CD14-positive monocyte (primary cell): ENCODE results near the gene PNPLA7. TPM values are rescaled to one million over a fixed set of nuclear protein-coding genes. Genes with fewer than 3 reads are reported as not detected.

Source experiments
- DNase-seq, 3 donors: peaks; one replicate each; pipeline ENCODE4 v3.0.0-alpha.2; 2011 to 2022
- H2AFZ ChIP-seq: 2 replicates; pipeline ENCODE4 v1.6.0; 2012; ENCODE audit warnings: mild to moderate bottlenecking, low read depth, low read length, inconsistent platforms; ENCODE audit not compliant: insufficient read depth, poor library complexity, severe bottlenecking
- H3K27ac ChIP-seq, 2 donors: 1 replicate in 1 of 2; 2 replicates in 1 of 2; pipeline ENCODE4 v1.5.1; 2012 to 2013; ENCODE audit warnings: low read length in 2 of 2, control low read depth in 1 of 2, inconsistent platforms in 1 of 2, low read depth in 1 of 2, mild to moderate bottlenecking in 1 of 2
- H3K27me3 ChIP-seq, 2 donors: one replicate each; pipeline versions ENCODE4 v1.6.0 to v1.6.1; 2011 to 2013; ENCODE audit warnings: low read length in 2 of 2; ENCODE audit not compliant: control insufficient read depth in 2 of 2, insufficient read depth in 2 of 2
- H3K36me3 ChIP-seq, 2 donors: replicated peaks in 1 of 2; 1 replicate in 1 of 2; 2 replicates in 1 of 2; pipeline versions ENCODE4 v1.5.1 to v1.6.1; 2012 to 2013; ENCODE audit warnings: low read length in 2 of 2, control low read depth in 1 of 2, inconsistent platforms in 1 of 2, mild to moderate bottlenecking in 1 of 2; ENCODE audit not compliant: insufficient read depth in 2 of 2, control insufficient read depth in 1 of 2
- H3K4me1 ChIP-seq, 2 donors: 1 replicate in 1 of 2; 2 replicates in 1 of 2; pipeline versions ENCODE4 v1.5.1 to v1.6.1; 2012 to 2013; ENCODE audit warnings: low read length in 2 of 2, control low read depth in 1 of 2, inconsistent platforms in 1 of 2, mild to moderate bottlenecking in 1 of 2, moderate library complexity in 1 of 2; ENCODE audit not compliant: insufficient read depth in 2 of 2, control insufficient read depth in 1 of 2
- H3K4me2 ChIP-seq: replicated peaks from 2 replicates; pipeline ENCODE3; 2012; ENCODE audit warnings: low read length, moderate library complexity, mild to moderate bottlenecking; ENCODE audit not compliant: poor library complexity, severe bottlenecking; ENCODE audit errors: extremely low read depth
- H3K4me3 ChIP-seq, 3 experiments: fragments of 200-600 bp in 1 of 3; sonication (generic) in 1 of 3; replicated peaks in 1 of 3; 1 replicate in 2 of 3; 2 replicates in 1 of 3; pipeline ENCODE4 v1.5.1; 2011 to 2013; ENCODE audit warnings: low read length in 3 of 3, mild to moderate bottlenecking in 3 of 3, control low read depth in 2 of 3, low read depth in 2 of 3, inconsistent platforms in 1 of 3, moderate library complexity in 1 of 3
- H3K79me2 ChIP-seq: 2 replicates; pipeline ENCODE4 v1.6.0; 2012; ENCODE audit warnings: mild to moderate bottlenecking, control low read depth, inconsistent platforms, low read length, moderate library complexity; ENCODE audit not compliant: insufficient read depth
- H3K9ac ChIP-seq: 2 replicates; pipeline ENCODE4 v1.6.0; 2017; ENCODE audit warnings: low read length, mild to moderate bottlenecking; ENCODE audit not compliant: insufficient read depth, poor library complexity, severe bottlenecking
- H3K9me3 ChIP-seq, 2 donors: replicated peaks in 1 of 2; 1 replicate in 1 of 2; 2 replicates in 1 of 2; pipeline versions ENCODE4 v1.5.1 to v1.6.1; 2012 to 2013; ENCODE audit warnings: low read length in 2 of 2, control low read depth in 1 of 2; ENCODE audit not compliant: control insufficient read depth in 1 of 2, insufficient read depth in 1 of 2
- H4K20me1 ChIP-seq: 2 replicates; pipeline ENCODE4 v1.6.0; 2012; ENCODE audit warnings: mild to moderate bottlenecking, low read length, control low read depth, moderate library complexity; ENCODE audit not compliant: insufficient read depth
- H3K27ac Mint-ChIP-seq, 7 donors: one replicate each; pipeline ENCODE4 v1.8.0; 2020; ENCODE audit warnings: mild to moderate bottlenecking in 7 of 7, mixed read lengths in 7 of 7, moderate library complexity in 6 of 7, inconsistent platforms in 2 of 7
- H3K27me3 Mint-ChIP-seq, 3 donors: one replicate each; pipeline ENCODE4 v1.8.0; 2021 to 2022; ENCODE audit warnings: low read depth in 3 of 3, mild to moderate bottlenecking in 3 of 3, mixed read lengths in 3 of 3, moderate library complexity in 3 of 3, inconsistent platforms in 1 of 3
- H3K36me3 Mint-ChIP-seq, 2 donors: one replicate each; pipeline ENCODE4 v1.8.0; 2020; ENCODE audit warnings: mixed read lengths in 2 of 2, inconsistent platforms in 1 of 2, mild to moderate bottlenecking in 1 of 2
- H3K4me1 Mint-ChIP-seq: one replicate; pipeline ENCODE4 v1.8.0; 2020; ENCODE audit warnings: mild to moderate bottlenecking, mixed read lengths
- H3K4me3 Mint-ChIP-seq, 2 donors: one replicate each; pipeline ENCODE4 v1.8.0; 2020; ENCODE audit warnings: mild to moderate bottlenecking in 2 of 2, mixed read lengths in 2 of 2, moderate library complexity in 1 of 2
- H3K9me3 Mint-ChIP-seq, 7 donors: one replicate each; pipeline ENCODE4 v1.8.0; 2020 to 2022; ENCODE audit warnings: mixed read lengths in 7 of 7, mild to moderate bottlenecking in 6 of 7, moderate library complexity in 6 of 7, inconsistent platforms in 2 of 7
- WGBS: methylation state at CpG from one replicate; pipeline ENCODE4 v1.1.5; 2013; ENCODE audit warnings: missing lambda C conversion rate; ENCODE audit not compliant: insufficient coverage; 5-methylcytosine and 5-hydroxymethylcytosine counted together
- intact Hi-C, 2 donors: fragments of 100-400 bp; cut with micrococcal nuclease; formaldehyde crosslinking; loops; one replicate each; pipeline versions ENCODE4 v1.15.0 to v1.15.1; 2023
- polyA plus RNA-seq, 3 donors: library from polyadenylated mRNA; depleted of rRNA in 1 of 3; unstranded in 2 of 3; stranded (reverse) in 1 of 3; fragments of 300-500 nt in 2 of 3; fragments of >200 nt in 1 of 3; fragmentation: Illumina TruSeq in 2 of 3; gene quantifications; 1 replicate in 2 of 3; 2 replicates in 1 of 3; pipeline ENCODE4 v1.2.3, GENCODE V29; 2012 to 2021
- TF ChIP-seq, protein P1 (sequence below): fragments of 200-600 bp; IDR thresholded peaks from one replicate; pipeline ENCODE4 v1.8.0; 2022; ENCODE audit warnings: antibody characterized with exemption, mild to moderate bottlenecking

PNPLA7 gene
- polyA plus RNA-seq, 3 donors: 0.10 to 1.1 (median 0.14) TPM

DNA sequence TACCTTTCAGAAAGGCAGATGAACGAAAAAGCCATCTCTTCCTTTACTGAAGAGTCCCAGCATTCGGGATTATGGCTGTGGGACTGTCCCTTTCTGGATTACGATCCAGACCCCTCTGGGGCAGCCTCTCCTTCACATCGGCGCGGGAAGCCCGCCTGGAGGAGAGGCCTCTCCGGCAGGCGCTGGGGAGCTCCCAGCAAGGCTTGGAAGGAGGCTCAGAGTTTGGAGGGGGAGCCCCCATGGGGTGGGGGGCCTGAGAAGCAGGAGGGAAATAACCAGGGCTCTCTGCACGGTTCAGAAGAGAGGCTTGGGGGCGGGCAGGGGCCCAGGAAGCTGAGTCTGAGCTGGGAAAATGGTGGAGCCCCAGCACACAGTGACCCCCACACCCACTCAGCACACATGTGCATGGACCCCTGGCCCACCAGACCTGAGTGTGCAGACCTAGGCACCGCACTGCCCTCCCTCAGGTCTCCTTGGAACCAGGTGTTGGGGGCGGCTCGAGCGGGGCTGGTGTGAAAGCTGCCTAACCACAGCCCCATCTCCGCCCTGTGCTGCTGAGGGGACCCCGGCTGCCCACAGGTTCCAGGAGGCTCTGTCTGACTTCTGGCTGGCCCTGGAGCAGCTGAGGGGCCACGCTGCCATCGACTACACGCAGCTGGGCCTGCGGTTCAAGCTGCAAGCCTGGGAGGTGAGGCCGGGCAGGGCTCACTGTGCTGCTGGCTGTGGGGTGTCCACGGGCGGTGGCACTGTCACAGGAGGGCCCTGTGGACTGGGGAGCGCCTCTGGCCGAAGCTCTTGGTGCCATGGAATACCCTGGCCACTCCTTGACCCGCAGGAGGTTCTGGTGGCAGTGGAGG is 122.5 kb downstream of the PNPLA7 start:
- Histone ChIP-seq H3K4me2 (no peak overlapping the region), H3K36me3 (no peaks in the 10 kb centered on the region), H3K4me1 (peaks cover 13 to 19% of the 10 kb centered on the region in 2 donors), H3K79me2 (no peaks in the 10 kb centered on the region), H2AFZ (no peak overlapping the region), H3K9ac (no peak overlapping the region), H4K20me1 (no peaks in the 10 kb centered on the region), H3K27ac (no peak overlapping the region), H3K9me3 (no peaks in the 10 kb centered on the region), H3K27me3 (no peaks in the 10 kb centered on the region), H3K4me3 (no peak overlapping the region)
- 87% methylated on average over 16 of the region's 27 CpGs for WGBS
- Mint-ChIP-seq H3K36me3 (no peaks in the 10 kb centered on the region), H3K27me3 (peaks cover 0 to 7% (median 0%) of the 10 kb centered on the region in 3 donors), H3K9me3 (no peaks in the 10 kb centered on the region), H3K4me3 (no peak overlapping the region), H3K4me1 (peaks cover 11% of the 10 kb centered on the region), H3K27ac (no peak overlapping the region)
- TF ChIP-seq, protein P1, sequence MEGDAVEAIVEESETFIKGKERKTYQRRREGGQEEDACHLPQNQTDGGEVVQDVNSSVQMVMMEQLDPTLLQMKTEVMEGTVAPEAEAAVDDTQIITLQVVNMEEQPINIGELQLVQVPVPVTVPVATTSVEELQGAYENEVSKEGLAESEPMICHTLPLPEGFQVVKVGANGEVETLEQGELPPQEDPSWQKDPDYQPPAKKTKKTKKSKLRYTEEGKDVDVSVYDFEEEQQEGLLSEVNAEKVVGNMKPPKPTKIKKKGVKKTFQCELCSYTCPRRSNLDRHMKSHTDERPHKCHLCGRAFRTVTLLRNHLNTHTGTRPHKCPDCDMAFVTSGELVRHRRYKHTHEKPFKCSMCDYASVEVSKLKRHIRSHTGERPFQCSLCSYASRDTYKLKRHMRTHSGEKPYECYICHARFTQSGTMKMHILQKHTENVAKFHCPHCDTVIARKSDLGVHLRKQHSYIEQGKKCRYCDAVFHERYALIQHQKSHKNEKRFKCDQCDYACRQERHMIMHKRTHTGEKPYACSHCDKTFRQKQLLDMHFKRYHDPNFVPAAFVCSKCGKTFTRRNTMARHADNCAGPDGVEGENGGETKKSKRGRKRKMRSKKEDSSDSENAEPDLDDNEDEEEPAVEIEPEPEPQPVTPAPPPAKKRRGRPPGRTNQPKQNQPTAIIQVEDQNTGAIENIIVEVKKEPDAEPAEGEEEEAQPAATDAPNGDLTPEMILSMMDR: no peak
- intact Hi-C loops: loop anchor here in 1 of 2 donors (10.0 kb wide), 1 partner anchor 97 kb away; no protein-coding TSS in a partner anchor
- no peak for DNase-seq

DNA sequence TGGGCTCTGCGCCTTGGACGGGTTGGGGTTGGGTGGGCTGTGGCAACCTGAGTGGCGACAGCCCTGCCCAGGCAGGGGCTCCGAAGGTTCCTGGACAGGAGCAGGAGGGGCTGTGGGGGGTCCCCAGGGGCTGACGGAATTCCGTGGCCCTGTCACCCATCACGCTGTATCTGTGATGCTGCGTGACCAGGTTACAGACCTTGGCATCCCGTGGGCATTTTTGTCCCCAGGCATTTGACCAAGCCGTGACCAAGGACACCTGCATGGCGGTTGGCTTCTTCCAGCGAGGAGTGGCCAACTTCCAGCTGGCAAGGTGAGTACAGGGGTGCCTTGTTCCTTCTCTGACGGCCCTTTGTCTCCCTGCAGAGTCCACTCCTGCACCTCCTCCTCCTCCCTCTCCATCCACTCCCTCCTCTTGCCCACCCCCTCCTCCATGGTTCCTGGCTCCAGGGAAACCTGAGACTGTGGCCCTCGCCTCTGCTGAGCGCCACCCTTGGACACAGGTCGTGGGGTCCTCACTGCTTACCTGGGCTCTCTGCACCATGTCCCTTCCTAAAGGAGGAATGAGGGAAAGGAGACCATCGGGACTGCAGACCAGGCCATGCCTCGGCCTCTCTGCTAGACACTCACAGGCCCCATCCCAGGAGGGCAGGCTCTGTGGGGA is 124.1 kb downstream of the PNPLA7 start:
- Histone ChIP-seq H3K4me3 (no peak overlapping the region), H3K27ac (no peak overlapping the region), H3K36me3 (no peaks in the 10 kb centered on the region), H3K27me3 (no peaks in the 10 kb centered on the region), H3K79me2 (peaks cover 15% of the 10 kb centered on the region), H3K4me1 (peaks cover 19 to 29% of the 10 kb centered on the region in 2 donors), H3K9ac (no peak overlapping the region), H3K4me2 (no peak overlapping the region), H4K20me1 (no peaks in the 10 kb centered on the region), H3K9me3 (no peaks in the 10 kb centered on the region), H2AFZ (no peak overlapping the region)
- Mint-ChIP-seq H3K4me1 (peaks cover 21% of the 10 kb centered on the region), H3K9me3 (no peaks in the 10 kb centered on the region), H3K27ac (no peak overlapping the region), H3K27me3 (peaks cover 0 to 6% (median 0%) of the 10 kb centered on the region in 3 donors), H3K4me3 (no peak overlapping the region), H3K36me3 (no peaks in the 10 kb centered on the region)
- TF ChIP-seq, protein P1: no peak
- DNase-seq: no peak
- intact Hi-C loops: loop anchor here in 1 of 2 donors (10.0 kb wide), 1 partner anchor 99 kb away; no protein-coding TSS in a partner anchor
- WGBS: 98% methylated on average over 11 of the region's 18 CpGs
